Fibroblast of peridontal ligament (primary cell): ENCODE data around the gene PRKCH.
"Not testable (repeated sequence)": the region's sequence is repeated elsewhere in the genome, so short reads cannot be mapped to it uniquely, and the experiment has no call there.

Experiments
- DNase-seq: peaks from one replicate; pipeline ENCODE4 v3.0.0-alpha.2; 2010; ENCODE audit errors: extremely low read depth

PRKCH gene

GRCh38 chr14:61394542-61394941 lies 73.2 kb downstream of the PRKCH start:
- DNase-seq = no peak

- no peak for DNase-seq
Measured at GRCh38 chr14:61395115-61395725, 73.8 kb downstream of the PRKCH start.

GRCh38 chr14:61396279-61396678 lies 74.9 kb downstream of the PRKCH start:
- no peak for DNase-seq

DNA sequence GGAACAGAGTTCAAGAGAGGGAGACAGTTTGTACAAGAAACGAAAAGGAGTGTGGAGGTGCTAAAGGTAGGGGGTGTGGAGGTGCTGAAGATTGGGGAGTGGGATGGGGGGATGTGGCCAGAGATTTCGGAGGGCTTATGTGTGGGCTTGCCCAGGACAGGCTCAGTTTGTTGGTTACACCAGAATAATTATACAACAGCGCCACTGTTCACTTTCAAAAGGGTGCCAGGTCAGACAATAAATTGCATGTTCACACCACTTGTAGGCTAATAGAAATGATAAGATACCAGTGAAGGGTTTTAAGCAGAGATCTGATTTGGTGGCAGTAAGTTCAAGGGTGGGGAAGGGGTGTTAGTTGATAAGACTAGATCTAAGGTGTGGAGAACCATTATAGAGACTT lies 75.3 kb downstream of the PRKCH start:
- no peak for DNase-seq

- DNase-seq = no peak
Measured at GRCh38 chr14:61397615-61398014, 76.2 kb downstream of the PRKCH start.

GRCh38 chr14:61398221-61398620 lies 76.8 kb downstream of the PRKCH start:
- DNase-seq = no peak

GRCh38 chr14:61399365-61399764 lies 78.0 kb downstream of the PRKCH start:
- DNase-seq = no peak

DNA sequence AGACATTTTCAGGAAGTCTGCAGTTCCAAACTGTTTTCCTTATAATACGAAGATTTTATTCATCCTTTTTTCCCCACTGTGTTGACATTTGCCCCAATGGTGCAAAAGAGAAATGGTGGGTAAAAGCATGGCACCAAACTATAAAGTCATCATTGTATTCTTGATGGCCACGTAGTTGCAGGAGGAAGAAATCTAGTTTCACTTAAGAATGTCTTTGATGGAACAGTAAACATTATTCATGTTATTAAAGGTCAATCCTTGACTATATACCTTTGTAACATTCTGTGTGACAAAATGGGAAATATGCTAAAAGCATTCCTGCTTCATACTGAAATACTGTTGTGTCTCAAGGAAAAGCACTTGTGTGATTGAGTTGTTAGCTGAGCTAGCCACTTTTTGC lies 80.1 kb downstream of the PRKCH start:
- no peak for DNase-seq

DNA sequence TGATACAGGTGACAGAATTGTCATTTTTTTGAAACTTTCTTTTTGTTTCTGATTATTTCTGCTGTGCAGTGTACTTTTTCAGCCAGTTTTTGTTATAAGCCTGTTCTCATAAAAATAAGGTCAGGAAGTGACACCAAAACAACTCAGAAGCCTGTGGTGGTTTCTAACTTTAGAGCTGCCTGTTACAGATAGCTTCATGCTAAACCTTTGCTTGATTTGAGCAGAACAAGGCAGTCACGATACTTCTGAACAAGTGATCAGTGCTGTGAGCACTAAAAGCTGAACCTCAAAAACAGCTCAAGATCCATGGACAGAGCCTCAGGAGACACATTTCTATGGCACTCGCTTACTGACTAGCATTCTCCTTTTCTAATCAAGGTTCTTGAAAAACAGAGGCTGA lies 82.0 kb downstream of the PRKCH start:
- DNase-seq = no peak

DNA sequence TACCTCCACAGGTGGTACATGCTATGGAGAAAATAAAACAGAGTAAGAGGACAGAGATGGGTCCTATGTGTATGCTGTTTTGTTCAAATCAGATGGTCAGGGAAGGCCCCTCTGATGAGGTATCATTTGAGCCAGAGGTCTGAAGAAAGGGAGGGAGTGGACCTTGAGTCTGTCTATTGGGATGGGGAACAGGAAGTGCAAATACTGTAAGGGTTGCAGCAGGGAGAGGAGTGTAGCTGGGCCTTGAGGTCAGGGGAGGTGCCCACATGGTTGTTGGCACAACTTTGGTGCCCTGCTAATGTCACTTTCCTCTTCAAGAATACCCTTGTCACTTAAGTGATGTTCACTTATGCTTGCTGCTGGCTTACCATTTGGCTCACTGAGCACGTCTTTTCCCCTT lies 83.3 kb downstream of the PRKCH start:
- no peak for DNase-seq

DNA sequence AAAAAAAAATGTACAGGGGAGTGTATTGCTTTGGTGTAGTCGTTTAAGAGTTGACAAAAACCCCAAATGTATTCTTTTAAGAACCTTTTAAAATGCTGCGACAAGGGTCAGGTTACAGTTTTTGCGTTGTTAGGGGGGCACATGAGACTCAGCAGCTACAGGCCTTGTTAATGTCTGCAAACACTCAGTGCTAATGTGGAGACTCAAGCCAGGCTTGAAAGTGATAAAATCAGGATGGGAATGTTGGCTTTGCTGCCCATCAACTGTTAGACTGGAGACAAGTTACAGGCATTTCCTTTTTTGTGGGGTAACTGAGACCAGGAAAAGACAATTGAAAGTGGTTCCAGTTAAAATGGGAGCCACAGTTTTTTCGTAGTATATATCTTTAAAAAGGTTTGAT lies 84.8 kb downstream of the PRKCH start:
- DNase-seq = no peak

- DNase-seq = no peak
Measured at GRCh38 chr14:61406675-61407074, 85.3 kb downstream of the PRKCH start.

- DNase-seq = no peak
Measured at GRCh38 chr14:61408498-61408897, 87.1 kb downstream of the PRKCH start.

GRCh38 chr14:61409782-61410181 lies 88.4 kb downstream of the PRKCH start:
- DNase-seq = no peak

DNA sequence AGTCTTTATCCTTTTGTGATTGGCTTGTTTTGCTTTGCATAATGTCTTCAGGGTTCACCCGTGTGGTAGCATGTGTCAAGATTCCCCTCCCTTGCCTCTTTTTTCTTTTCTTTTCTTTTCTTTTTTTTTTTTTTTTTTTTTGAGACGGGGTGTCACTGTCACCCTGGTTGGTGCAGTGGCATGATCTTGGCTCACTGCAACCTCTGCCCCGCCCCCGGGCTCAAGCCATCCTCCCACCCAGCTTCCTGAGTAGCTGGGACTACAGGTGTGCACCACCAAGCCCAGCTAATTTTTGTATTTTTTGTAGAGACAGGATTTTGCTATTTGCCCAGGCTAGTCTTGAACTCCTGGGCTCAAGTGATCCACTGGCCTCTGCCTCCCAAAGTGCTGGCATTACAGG lies 94.6 kb downstream of the PRKCH start:
- not testable (repeated sequence) for DNase-seq

- no peak for DNase-seq
Measured at GRCh38 chr14:61416591-61416990, 95.2 kb downstream of the PRKCH start.

DNA sequence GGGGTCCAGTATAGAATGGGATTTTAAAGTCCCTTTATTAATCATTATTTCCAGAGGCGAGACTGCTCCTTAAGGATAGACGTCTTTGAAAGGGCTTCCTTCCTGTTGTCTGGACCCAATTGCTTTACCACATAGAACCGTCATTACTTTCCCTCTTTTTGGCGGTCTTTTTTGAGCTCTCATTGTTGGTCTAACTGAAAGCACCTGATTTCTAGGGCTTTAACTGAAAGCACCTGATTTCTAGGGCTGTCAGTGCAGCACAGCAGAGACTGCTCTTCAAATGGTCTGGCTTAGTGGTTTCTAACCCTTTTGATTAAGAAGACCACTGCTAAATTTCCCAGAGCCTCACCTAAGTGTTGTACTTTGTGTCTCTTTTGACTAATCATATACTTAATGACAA lies 95.8 kb downstream of the PRKCH start:
- no peak for DNase-seq

GRCh38 chr14:61417883-61418455 lies 96.6 kb downstream of the PRKCH start:
- DNase-seq = no peak

GRCh38 chr14:61418746-61419145 lies 97.4 kb downstream of the PRKCH start:
- no peak for DNase-seq

- no peak for DNase-seq
Measured at GRCh38 chr14:61419201-61419600, 97.8 kb downstream of the PRKCH start.

DNA sequence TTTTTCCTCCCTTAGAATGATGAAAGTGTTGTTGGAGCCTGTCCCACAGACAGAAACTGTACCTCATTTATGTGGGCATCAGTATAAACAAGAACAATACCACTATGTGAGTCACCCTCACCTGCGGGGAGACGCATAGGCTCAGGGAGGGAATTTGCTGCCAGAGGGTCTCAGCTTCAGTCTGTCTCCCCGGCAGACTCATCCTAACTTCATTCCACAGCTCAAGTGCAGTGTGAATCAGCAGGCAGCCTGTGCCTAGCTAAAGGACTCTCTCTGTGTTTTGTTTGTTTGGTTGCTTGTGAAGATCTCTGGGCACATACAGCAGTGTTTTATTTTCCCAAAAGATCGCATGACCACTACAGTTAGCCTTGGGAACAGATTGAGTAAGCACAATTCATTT lies 98.9 kb downstream of the PRKCH start:
- peak; percentile 4 for DNase-seq

DNA sequence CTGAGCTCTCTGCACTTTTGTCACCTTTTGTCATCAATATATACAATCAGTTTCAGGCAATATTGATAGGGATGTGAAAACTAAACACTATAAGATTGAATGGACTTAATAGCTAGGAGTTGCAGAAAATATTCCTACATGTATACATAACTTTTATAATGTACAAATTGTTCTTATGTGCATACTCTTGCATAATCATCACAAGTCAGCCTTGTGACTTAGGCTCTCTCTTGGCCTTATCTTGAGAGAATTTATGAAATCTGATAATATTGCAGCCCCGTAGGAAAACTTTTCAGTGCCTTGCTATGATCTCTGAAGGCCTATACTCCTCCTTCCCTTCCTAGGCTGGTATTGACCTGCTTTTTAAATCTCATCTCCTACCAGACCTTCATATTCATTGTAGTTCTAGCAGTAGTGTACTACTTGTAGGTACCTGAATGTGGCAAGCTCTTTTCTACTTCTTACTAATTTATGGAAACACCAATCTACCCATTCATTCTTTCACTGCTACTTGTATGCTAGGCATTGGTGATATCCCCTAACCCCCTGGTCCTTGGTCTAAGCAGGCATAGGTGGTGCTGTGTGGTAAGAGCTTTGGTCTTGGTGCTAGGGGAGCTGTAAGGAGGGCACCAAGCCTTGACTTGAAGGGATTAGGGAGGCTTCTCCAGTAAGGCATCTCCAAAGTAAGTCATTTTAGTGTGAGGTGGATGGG lies 100.0 kb downstream of the PRKCH start:
- DNase-seq = no peak

GRCh38 chr14:61426048-61426447 lies 104.7 kb downstream of the PRKCH start:
- no peak for DNase-seq
